HTERT RPE-1 (cell line): ENCODE results near the gene SNTG2.

Experiments
- in situ Hi-C: fragments of 300-500 bp; cut with MboI; formaldehyde crosslinking; loops from 4 replicates; pipeline ENCODE4 v1.14.3; 2020; ENCODE audit warnings: low sequenced_read_pairs

SNTG2 gene

DNA sequence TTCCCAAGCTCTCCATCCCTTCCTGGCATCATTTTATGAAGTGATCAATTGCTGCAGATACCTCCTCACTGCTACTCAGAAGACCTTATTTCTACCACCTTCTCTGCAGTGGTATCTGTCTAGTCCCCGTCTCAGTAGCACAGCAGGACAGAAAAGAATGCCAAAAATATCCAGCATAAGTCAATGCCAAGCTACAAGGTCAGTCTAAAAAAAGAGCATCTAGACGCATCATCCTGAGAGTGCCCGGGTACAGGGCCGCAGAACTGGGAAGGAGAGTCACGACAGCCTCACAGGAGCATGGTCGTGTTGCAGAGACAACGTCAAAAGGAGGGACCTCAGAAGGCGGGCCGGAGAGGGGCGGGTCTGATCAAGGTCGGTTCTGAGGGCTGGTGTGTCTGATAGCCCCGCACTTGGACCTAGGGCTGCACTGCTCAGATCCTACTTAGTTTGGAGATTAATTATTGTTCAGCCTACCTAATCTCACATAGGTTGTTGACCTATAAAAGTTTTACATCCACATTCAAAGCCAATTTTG lies 24.3 kb upstream of the SNTG2 start:
- in situ Hi-C loops, result no loop called here

DNA sequence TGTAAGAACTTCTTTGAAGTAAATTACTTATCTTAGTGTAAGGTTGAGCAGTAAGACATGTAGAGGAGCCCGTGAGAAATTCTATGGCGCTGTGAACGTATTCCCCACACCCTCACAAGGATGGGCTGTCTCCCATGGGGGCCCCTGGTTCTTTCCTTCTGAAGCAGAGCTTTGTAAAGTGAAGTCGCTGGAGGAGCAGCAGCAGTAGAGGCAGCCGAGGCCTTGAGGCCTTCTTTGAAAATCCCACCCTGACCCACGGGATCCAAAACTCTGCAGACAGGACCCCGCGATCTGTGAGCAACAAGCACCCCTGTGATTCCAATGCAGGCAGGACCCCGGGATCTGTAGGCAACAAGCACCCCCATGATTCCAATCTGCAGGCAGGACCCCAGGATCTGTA lies 23.8 kb upstream of the SNTG2 start:
- in situ Hi-C loops, result no loop called here

DNA sequence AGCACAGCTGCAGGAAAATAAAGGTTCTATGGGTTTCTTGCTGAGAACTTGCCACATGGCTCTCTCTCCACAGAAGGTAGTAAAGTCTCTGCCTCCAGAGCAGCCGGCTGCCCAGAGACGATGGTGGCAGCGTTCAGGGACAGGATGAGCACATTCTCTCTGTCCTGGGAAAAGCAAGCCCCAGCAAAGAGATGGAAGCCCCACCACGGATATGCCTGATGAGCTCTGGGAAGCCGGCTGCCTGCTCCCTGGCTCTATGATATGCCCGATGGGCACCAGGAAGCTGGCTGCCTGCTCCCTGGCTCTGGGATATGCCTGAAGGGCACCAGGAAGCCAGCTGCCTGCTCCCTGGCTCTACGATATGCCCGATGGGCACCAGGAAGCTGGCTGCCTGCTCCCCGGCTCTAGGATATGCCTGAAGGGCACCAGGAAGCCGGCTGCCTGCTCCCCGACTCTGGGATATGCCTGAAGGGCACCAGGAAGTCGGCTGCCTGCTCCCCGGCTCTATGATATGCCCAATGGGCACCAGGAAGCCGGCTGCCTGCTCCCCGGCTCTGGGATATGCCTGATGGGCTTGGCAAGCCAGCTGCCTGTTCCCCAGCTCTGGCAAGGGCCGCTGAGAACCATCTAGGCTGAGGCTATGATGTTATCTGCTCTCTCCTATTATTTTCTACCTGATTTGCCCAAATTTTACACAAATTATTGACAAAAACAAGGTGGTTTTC lies 21.5 kb upstream of the SNTG2 start:
- in situ Hi-C loops, result no loop called here

DNA sequence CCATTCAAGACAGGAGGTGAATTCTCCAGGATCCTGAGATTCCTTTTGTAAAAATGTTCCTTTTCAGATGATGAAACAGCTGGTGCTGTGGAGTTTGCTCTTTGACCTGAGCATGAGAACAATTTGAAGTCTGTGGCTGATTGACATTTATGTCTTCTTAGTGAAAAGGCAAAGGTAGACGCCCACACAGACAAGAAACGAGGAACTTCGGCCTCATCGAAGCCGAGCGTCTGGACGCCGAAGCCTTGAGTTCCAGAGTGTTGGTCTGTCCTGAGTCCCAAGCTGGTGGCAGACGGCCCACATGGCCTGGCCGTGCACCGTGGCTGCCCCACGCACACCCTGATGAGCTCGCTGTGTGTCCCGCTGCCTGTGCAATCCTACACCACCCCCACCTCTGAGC lies 20.7 kb upstream of the SNTG2 start:
- in situ Hi-C loops, result no loop called here

- in situ Hi-C loops, result no loop called here
These were observed 19.7 kb upstream of the SNTG2 start for GRCh38 chr2:930935-931334.

DNA sequence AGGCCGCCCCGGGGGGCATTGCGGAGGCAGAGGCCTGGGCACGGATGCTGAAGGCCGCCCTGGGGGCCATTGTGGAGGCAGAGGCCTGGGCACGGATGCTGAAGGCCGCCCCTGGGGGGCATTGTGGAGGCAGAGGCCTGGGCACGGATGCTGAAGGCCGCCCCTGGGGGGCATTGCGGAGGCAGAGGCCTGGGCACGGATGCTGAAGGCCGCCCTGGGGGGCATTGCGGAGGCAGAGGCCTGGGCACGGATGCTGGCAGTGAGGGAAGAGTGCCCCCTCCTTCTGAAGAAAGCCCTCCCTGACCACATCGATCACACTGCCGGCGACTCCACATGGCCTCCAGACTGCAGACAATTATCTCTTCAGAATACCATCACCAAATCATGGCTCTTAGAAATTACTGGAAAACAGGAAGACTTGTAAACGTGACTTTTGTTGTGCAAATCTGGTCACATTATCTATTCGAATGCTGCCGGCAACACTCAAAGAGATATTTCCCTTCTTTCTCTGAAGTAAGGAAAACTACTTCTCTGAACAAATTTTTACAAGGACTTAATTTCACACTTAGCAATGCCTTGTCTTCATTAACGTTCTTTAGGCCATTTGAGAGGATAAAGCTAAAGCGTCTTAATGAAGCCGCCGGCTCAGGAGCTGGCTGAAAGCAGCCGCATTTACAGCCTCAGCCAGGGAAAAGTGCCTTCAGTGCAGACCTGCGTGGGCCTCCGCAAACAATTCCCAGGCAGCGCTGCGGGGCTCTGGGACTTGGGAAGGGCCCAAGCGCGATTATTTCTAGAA lies 18.1 kb upstream of the SNTG2 start:
- in situ Hi-C loops, result no loop called here

- in situ Hi-C loops, result no loop called here
These were observed 16.8 kb upstream of the SNTG2 start for GRCh38 chr2:933734-934295.

GRCh38 chr2:937530-937929 lies 13.1 kb upstream of the SNTG2 start:
- in situ Hi-C loops, result no loop called here

DNA sequence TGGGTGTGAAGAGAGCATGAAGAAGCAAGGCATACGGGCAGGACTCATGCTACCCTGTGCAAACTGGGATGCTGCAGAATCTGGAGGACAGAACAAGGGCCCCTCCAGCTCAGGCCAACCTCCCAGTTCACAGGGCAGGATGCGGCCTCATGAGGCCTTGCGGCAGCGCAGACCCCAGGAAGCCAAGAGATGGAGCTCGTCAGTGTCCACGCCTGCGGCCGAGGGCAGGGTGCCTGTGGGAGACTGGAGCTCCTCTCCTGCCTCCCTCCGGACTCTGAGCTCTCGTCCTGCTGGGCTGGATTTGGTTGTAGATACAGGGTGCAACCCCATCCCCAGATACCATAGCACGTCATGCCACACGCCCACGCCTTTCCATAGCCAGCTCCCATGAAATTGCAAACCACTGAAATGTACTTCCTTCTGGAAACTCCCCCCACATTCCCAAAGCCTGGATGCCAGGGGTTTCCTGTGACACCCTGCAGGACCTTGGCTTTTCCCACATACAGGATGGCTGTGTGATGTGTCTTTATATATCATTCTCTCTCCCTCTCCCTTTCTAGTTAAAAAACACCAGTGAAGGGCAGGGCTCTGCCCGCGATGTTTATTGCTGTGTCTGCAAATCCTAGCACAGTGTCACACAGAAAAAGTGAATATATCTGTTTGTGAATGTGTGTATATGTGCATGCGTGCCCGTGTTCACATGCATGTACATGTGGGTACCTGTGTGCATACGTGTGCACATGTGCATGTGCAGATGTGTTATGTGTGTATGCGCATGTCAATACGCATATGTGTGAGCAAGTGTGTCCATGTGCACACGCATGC lies 12.3 kb upstream of the SNTG2 start:
- in situ Hi-C loops, result no loop called here

DNA sequence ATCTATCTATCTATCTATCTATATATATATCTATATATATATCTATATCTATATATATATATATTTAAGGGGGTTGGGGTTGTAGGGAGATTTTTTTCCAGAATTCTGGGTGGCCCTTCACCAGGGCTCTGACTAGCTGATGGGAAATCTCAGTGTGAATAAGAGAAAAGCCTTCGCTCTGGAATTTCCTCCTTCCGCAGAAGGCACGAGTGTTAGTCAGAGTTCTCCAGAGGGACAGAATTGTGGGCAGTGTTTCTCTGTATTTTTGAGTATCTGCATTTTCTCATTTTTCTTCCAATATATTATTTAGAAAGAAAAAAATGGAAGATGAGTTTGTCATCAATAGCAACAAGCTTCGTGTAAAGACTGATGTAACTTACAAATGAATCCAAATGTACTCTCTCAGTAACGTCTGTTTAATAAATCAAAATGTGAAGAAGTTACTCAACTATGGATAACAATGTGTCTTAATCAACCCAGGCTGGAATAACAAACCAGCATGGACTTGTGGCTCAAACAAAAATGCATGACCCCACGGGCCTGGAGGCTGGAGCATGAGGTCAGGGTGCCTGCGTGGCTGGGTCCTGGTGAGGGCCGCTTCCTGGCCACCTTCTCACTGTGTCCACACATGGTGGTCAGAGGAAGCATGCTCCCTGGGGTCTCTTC lies 10.6 kb upstream of the SNTG2 start:
- in situ Hi-C loops, result no loop called here

GRCh38 chr2:941871-942270 lies 8.8 kb upstream of the SNTG2 start:
- in situ Hi-C loops, result no loop called here

DNA sequence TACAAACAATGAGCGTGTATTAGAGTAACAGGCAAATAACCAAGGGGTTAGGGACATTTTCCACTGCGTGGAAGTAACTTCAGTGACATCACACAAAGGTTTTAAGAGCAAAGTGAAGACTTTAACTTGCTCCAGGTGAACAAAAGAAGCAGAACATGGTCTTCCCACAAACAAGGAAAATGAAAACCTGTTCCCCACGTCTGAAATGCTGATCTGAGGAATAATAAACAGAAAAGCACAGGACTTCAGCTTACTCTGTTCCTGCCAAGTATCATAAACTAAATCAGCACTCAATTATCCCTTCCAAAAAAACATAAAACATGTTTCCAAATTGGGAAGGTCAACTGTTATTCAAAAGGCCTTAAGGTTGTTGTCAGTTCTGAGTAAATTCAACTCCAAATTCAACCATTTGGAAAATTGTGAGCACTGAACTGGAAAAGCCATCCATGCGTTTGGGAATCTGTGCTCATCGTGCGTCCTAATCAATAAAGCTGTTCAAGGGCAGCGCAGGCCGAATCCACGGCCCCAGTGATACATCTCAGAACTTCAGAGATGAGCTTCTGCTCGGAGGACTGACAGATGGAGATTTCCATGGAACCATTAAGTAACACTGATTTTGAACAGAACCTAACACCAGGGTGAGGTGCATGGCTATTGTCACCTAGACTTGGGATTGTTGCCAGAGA lies 7.7 kb upstream of the SNTG2 start:
- in situ Hi-C loops, result no loop called here

GRCh38 chr2:943461-943797 lies 7.2 kb upstream of the SNTG2 start:
- in situ Hi-C loops, result no loop called here

DNA sequence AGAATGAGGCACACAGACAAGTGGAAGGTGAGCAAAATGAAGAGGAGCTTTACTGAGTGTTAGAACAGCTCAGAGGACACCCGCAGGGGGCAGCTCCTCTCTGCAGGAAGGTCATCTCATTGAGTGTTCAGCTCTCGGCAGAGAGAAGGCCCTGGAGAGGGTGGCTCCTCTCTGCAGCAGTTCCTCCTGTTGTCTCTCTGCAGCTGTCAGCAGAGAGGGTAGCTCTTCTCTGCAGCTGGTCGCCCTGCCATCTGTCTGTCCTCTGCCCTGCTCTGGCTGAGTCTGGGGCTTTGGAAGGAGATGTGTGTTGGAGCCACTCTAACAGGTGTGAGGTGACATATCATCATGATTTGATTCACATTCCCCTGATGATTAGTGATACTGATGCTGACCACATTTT lies 6.8 kb upstream of the SNTG2 start:
- in situ Hi-C loops, result no loop called here

GRCh38 chr2:944693-945092 lies 6.0 kb upstream of the SNTG2 start:
- in situ Hi-C loops, result no loop called here

- in situ Hi-C loops, result no loop called here
These were observed 5.5 kb upstream of the SNTG2 start for GRCh38 chr2:945104-945503.

DNA sequence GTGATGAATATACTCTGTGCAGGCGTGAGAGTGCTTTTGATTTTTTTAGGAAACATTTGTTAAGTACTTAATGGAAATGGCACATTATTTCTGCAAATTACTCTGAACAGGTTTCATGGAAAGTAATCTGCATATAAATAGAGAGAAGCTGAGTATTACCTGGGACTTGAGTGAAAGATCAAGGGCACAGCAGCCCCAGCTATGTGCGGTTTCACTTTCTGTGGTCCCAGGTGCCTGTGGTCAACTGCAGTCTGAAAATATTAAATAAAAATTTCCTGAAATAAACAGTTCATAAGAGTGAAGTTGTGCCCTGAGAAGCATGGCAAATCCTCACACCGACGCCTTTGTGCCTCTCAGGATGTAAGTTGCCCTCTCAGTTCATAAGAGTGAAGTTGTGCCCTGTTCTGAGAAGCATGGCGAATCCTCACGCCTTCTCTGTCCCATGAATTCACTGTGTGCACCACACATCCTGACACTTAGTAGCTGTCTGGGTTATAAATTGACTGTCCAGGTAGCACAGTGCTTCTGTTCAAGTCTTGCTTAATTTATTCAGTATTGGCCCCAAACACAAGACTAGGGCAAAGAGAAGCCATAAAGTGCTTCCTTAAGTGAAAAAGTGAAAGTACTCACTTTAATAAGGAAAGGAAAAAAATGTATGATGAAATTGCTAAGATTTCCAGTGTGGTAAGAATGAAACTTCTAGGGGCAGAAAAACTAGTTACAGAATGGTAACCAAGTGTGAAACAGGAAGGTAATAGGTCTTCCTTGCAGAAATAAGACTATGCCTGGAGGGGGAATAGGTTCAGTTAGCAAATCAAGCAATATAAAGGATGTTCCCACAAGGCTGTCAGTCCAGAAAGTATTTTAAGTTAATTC lies 4.3 kb upstream of the SNTG2 start:
- in situ Hi-C loops, result no loop called here

- in situ Hi-C loops, result no loop called here
These were observed 1.1 kb upstream of the SNTG2 start for GRCh38 chr2:949384-950079.
